PC-3 (cell line): Measurements from ENCODE around the gene BDH1. TPM values are rescaled to one million over a fixed set of nuclear protein-coding genes. Genes with fewer than 3 reads are reported as not detected.

Source experiments
- ATAC-seq: fragments of 200-7000 bp; cut with Tn5 transposase; 2 replicates; pipeline ENCODE4 v1.9.1; 2020; ENCODE audit warnings: mild to moderate bottlenecking, moderate library complexity
- BruUV-seq: library from RNA; stranded (reverse); fragments of 400-500 nt; replicated peaks from 2 replicates; lab custom pipeline; 2021; lab: Mats Ljungman, UMichigan
- CTCF ChIA-PET: fragments of 300-600 bp; sonication (Branson Sonifier 250); formaldehyde crosslinking; loops from one replicate; lab custom pipeline; 2022; ENCODE audit warnings: antibody characterized with exemption; lab: Charles Lee
- POLR2A ChIA-PET: fragments of 300-600 bp; sonication (Branson Sonifier 250); formaldehyde crosslinking; loops from one replicate; lab custom pipeline; 2022; ENCODE audit warnings: antibody characterized with exemption; ENCODE audit not compliant: unreplicated experiment; lab: Charles Lee
- DNase-seq: peaks from one replicate; pipeline ENCODE4 v3.0.0-alpha.2; 2015
- H2AFZ ChIP-seq: fragments of 300-600 bp; sonication (generic); 2 replicates; pipeline ENCODE4 v1.6.0; 2016; ENCODE audit warnings: antibody characterized with exemption, low read length
- H3F3A ChIP-seq: fragments of 300-600 bp; sonication (generic); one replicate; pipeline ENCODE4 v1.6.0; 2017; ENCODE audit warnings: antibody characterized with exemption, low read length, control low read depth, mild to moderate bottlenecking; ENCODE audit not compliant: unreplicated experiment
- H3K27ac ChIP-seq: fragments of 300-600 bp; sonication (generic); 2 replicates; pipeline ENCODE4 v1.5.1; 2016; ENCODE audit warnings: mild to moderate bottlenecking, low read length
- H3K27me3 ChIP-seq: fragments of 300-600 bp; sonication (generic); 2 replicates; pipeline ENCODE4 v1.6.1; 2016; ENCODE audit warnings: low read length, mixed read lengths
- H3K36me3 ChIP-seq: fragments of 300-600 bp; sonication (generic); 2 replicates; pipeline ENCODE4 v1.6.1; 2016; ENCODE audit warnings: low read depth, mixed run types, low read length, mixed read lengths
- H3K4me1 ChIP-seq: fragments of 300-600 bp; sonication (generic); 2 replicates; pipeline ENCODE4 v1.5.1; 2016; ENCODE audit warnings: low read length; ENCODE audit not compliant: insufficient read depth
- H3K4me2 ChIP-seq: fragments of 300-600 bp; sonication (generic); 2 replicates; pipeline ENCODE4 v1.6.0; 2016; ENCODE audit warnings: low read length
- H3K4me3 ChIP-seq: fragments of 300-600 bp; sonication (generic); 2 replicates; pipeline ENCODE4 v1.5.1; 2016; ENCODE audit warnings: mild to moderate bottlenecking, low read length, mixed read lengths
- H3K79me2 ChIP-seq: fragments of 300-600 bp; sonication (generic); 2 replicates; pipeline ENCODE4 v1.6.1; 2017; ENCODE audit warnings: low read length, mixed read lengths
- H3K9ac ChIP-seq: fragments of 300-600 bp; sonication (generic); 2 replicates; pipeline ENCODE4 v1.6.0; 2016; ENCODE audit warnings: mild to moderate bottlenecking, low read length
- H3K9me2 ChIP-seq: fragments of 300-600 bp; sonication (generic); replicated peaks from 2 replicates; pipeline ENCODE4 v1.6.1; 2016; ENCODE audit warnings: mixed run types, low read length, mixed read lengths
- H3K9me3 ChIP-seq: fragments of 300-600 bp; sonication (generic); 2 replicates; pipeline ENCODE4 v1.6.1; 2016; ENCODE audit warnings: low read length, mixed read lengths
- H4K20me1 ChIP-seq: fragments of 300-600 bp; sonication (generic); 2 replicates; pipeline ENCODE4 v1.6.1; 2016; ENCODE audit warnings: low read length, mixed read lengths
- EZH2 ChIP-seq: fragments of 300-600 bp; sonication (generic); IDR thresholded peaks from one replicate; pipeline ENCODE4 v1.6.1; 2017; ENCODE audit warnings: antibody characterized with exemption, mild to moderate bottlenecking, low read length; ENCODE audit not compliant: unreplicated experiment
- EZH2phosphoT487 ChIP-seq: fragments of 300-600 bp; sonication (generic); IDR thresholded peaks from 2 replicates; pipeline ENCODE4 v1.6.1; 2018; ENCODE audit warnings: mild to moderate bottlenecking, antibody characterized with exemption, low read length, borderline replicate concordance
- intact Hi-C: fragments of 100-400 bp; cut with micrococcal nuclease; formaldehyde crosslinking; loops from 2 replicates; pipeline ENCODE4 v1.9.0; 2023
- total RNA-seq: library from RNA; depleted of rRNA; stranded (reverse); fragments of >200 nt; gene quantifications from 2 replicates; pipeline ENCODE4 v1.2.3, GENCODE V29; 2014
- TF ChIP-seq, protein P1 (sequence below): fragments of 300-600 bp; sonication (generic); conservative IDR thresholded peaks from 2 replicates; pipeline ENCODE4 v1.5.1; 2017; ENCODE audit warnings: antibody characterized with exemption, low read depth, mild to moderate bottlenecking, low read length

BDH1 gene
- total RNA-seq, 1 experiment from 2014 or later = 10.6 TPM

DNA sequence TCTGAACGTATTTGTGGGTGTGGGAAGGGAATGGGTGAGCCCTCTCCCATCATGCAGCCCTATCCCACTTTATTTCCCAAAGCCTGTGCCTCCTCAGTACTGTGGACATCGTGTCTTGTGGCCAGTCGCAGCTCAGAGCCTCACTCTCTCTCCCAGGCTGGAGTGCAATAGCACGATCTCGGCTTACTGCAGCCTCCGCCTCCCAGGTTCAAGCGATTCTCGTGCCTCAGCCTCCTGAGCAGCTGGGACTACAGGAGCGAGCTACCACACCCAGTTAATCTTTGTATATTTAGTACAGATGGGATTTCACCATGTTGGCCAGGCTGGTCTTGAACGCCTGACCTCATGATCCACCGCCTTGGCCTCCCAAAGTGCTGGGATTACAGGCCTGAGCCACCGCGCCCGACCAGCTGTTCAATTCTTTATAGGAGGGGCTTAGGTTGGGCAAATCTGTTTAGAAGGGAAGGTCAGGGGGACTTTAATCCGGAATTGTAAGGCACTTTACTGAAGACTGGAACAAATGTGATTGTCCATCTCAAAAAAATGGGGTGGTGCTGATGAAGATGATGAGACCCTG, 42.7 kb upstream of the BDH1 start:
- peak overlapping the region; percentile 100; the same call in 1 of the 2 replicates for H3K4me2 ChIP-seq
- CTCF ChIA-PET = no interaction called here

DNA sequence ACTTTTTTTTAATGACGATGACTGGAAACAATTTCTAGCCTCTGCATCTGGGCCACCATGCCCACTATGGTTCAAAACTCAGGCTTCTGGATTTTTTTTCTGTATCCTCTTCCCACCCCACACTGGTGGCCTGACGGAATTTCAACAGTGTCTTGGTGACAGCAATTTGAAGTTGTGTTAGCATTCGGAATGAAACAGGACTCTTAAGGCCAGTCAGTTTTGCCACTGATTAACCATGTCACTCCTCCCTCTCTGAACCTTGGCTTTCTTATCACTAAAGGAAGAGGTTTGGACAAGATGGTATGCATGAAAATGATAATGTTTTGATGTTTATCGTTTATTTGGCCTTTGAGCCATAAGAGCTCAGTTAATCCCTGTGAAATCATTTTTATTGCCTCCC, 41.6 kb upstream of the BDH1 start:
- intact Hi-C loops = no loop called here
- ChIA-PET POLR2A (no interaction called here), CTCF (no interaction called here)
- Histone ChIP-seq H3K27ac (no peak overlapping the region), H3K4me2 (no peak overlapping the region), H3K9me3 (no peaks in the 10 kb centered on the region), H2AFZ (no peak overlapping the region), H3K4me3 (no peak overlapping the region), H3K9ac (no peak overlapping the region), H3K36me3 (no peaks in the 10 kb centered on the region), H3K4me1 (peaks cover 11% of the 10 kb centered on the region), H3K27me3 (no peaks in the 10 kb centered on the region), H3F3A (no peaks in the 10 kb centered on the region), H3K9me2 (no peaks in the 10 kb centered on the region), H4K20me1 (no peaks in the 10 kb centered on the region), H3K79me2 (no peaks in the 10 kb centered on the region)
- TF ChIP-seq EZH2 (no peak), EZH2phosphoT487 (no peak)
- TF ChIP-seq, protein P1, sequence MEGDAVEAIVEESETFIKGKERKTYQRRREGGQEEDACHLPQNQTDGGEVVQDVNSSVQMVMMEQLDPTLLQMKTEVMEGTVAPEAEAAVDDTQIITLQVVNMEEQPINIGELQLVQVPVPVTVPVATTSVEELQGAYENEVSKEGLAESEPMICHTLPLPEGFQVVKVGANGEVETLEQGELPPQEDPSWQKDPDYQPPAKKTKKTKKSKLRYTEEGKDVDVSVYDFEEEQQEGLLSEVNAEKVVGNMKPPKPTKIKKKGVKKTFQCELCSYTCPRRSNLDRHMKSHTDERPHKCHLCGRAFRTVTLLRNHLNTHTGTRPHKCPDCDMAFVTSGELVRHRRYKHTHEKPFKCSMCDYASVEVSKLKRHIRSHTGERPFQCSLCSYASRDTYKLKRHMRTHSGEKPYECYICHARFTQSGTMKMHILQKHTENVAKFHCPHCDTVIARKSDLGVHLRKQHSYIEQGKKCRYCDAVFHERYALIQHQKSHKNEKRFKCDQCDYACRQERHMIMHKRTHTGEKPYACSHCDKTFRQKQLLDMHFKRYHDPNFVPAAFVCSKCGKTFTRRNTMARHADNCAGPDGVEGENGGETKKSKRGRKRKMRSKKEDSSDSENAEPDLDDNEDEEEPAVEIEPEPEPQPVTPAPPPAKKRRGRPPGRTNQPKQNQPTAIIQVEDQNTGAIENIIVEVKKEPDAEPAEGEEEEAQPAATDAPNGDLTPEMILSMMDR = no peak
- BruUV-seq = no TSS peak
- ATAC-seq (no peak), DNase-seq (no peak)

More for the DNA sequence above, 42.7 kb upstream of the BDH1 start:
- Histone ChIP-seq H3K79me2 (no peaks in the 10 kb centered on the region), H3K9me2 (no peaks in the 10 kb centered on the region), H3K4me3 (no peak overlapping the region), H4K20me1 (no peaks in the 10 kb centered on the region), H3K36me3 (no peaks in the 10 kb centered on the region), H3K27ac (no peak overlapping the region), H3K9me3 (no peaks in the 10 kb centered on the region), H3F3A (no peaks in the 10 kb centered on the region), H3K4me1 (peaks cover 11% of the 10 kb centered on the region), H2AFZ (no peak overlapping the region), H3K27me3 (no peaks in the 10 kb centered on the region), H3K9ac (no peak overlapping the region)
- no peak for DNase-seq
- BruUV-seq = no TSS peak
- TF ChIP-seq EZH2 = no peak
- TF ChIP-seq, protein P1 = no peak
- no peak for TF ChIP-seq EZH2phosphoT487
- POLR2A ChIA-PET = no interaction called here
- no peak for ATAC-seq
- intact Hi-C loops = loop anchor here (2.0 kb wide), 1 partner anchor 70 kb away; no protein-coding TSS in a partner anchor

DNA sequence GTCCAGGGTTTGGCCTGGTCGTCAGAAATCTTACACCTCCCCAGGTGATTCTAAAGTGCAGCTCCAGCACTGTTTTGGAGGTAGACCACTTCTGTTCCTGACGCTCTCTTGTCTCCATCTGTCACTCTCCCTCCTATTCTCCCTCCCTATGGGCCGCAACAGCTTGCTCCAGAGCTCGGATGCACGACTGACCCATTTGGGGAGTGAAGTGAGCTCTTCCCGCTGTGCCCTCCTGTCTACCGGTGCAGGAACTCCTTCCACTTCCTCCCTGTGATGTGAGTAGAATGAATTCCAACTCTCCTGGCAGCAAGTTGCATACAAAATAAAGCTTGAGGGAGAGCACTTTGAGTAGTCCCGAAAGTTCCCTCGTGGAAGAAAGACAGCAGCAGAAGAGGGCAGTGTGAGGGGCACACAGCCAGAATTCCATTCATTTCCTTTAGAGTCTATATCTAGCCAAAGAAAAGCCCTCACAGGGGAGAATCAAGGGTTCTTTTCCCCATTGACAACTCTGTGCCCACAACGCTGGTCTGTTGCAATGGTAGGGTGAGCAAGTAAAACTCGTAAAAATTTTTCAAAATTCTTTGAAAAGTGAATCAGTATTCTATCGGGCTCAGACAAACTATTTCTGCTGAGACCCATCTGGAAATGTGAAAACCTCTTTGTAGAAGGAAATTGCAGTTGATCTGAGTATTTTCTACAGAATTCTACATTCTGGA, 39.9 kb upstream of the BDH1 start:
- TF ChIP-seq, protein P1 = no peak
- no peak for TF ChIP-seq EZH2
- TF ChIP-seq EZH2phosphoT487 = no peak
- DNase-seq (no peak), ATAC-seq (no peak)
- Histone ChIP-seq H2AFZ (no peak overlapping the region), H3K27me3 (no peaks in the 10 kb centered on the region), H3K79me2 (no peaks in the 10 kb centered on the region), H3K36me3 (no peaks in the 10 kb centered on the region), H3K4me1 (peaks cover 10% of the 10 kb centered on the region), H3K9me3 (no peaks in the 10 kb centered on the region), H3K9me2 (no peaks in the 10 kb centered on the region), H3K4me3 (no peak overlapping the region), H3K4me2 (no peak overlapping the region), H3F3A (no peaks in the 10 kb centered on the region), H3K9ac (no peak overlapping the region), H4K20me1 (no peaks in the 10 kb centered on the region), H3K27ac (no peak overlapping the region)
- ChIA-PET CTCF (no interaction called here), POLR2A (no interaction called here)
- intact Hi-C loops = no loop called here
- BruUV-seq = no TSS peak
